ENCODE data around the gene EPHB1.

The EPHB1 gene

GRCh38 chr3:135197246-135197645 is 402.2 kb downstream of the EPHB1 start:
- Histone ChIP-seq H3K4me1 (ENCODE audit: control insufficient read depth, low read depth, low read length) (no peaks in the 10 kb centered on the region), H4K5ac (ENCODE audit: low read length) (no peak overlapping the region), H3K23ac (ENCODE audit: low read length) (no peak overlapping the region), H2BK15ac (replicated peaks; ENCODE audit: low read depth) (no peak overlapping the region), H3K4me3 (ENCODE audit: low read length) (no peak overlapping the region), H3K4ac (ENCODE audit: low read depth, low read length) (no peak overlapping the region), H3K9ac (ENCODE audit: low read length) (no peak overlapping the region), H3K27me3 (ENCODE audit: insufficient read depth, low read length, poor library complexity) (no peaks in the 10 kb centered on the region), H3K4me2 (ENCODE audit: low read length) (no peak overlapping the region), H3K56ac (ENCODE audit: low read length) (no peak overlapping the region), H3K79me1 (ENCODE audit: low read length) (no peaks in the 10 kb centered on the region), H3K18ac (ENCODE audit: low read length) (no peak overlapping the region), H3K36me3 (ENCODE audit: control insufficient read depth, insufficient read depth, low read length) (no peaks in the 10 kb centered on the region), H2AK5ac (ENCODE audit: low read length) (no peak overlapping the region), H3K79me2 (ENCODE audit: control insufficient read depth, insufficient read depth, low read length) (no peaks in the 10 kb centered on the region), H2BK5ac (ENCODE audit: low read length) (no peak overlapping the region), H2BK120ac (ENCODE audit: low read depth, low read length) (no peak overlapping the region), H3K27ac (ENCODE audit: low read depth, low read length) (no peak overlapping the region), H4K8ac (ENCODE audit: low read depth, low read length) (no peak overlapping the region)
- no CpG with 5 or more reads among the region's 3 CpGs for WGBS (ENCODE audit: extremely low coverage, insufficient coverage, low lambda C conversion rate)
- no peak for DNase-seq

GRCh38 chr3:135197856-135198255 is 402.8 kb downstream of the EPHB1 start:
- Histone ChIP-seq H3K18ac (ENCODE audit: low read length) (no peak overlapping the region), H2AK5ac (ENCODE audit: low read length) (no peak overlapping the region), H3K23ac (ENCODE audit: low read length) (no peak overlapping the region), H2BK120ac (ENCODE audit: low read depth, low read length) (no peak overlapping the region), H3K4me3 (ENCODE audit: low read length) (no peak overlapping the region), H4K8ac (ENCODE audit: low read depth, low read length) (no peak overlapping the region), H3K79me2 (ENCODE audit: control insufficient read depth, insufficient read depth, low read length) (no peaks in the 10 kb centered on the region), H3K4me1 (ENCODE audit: control insufficient read depth, low read depth, low read length) (no peaks in the 10 kb centered on the region), H3K36me3 (ENCODE audit: control insufficient read depth, insufficient read depth, low read length) (no peaks in the 10 kb centered on the region), H3K27ac (ENCODE audit: low read depth, low read length) (no peak overlapping the region), H3K27me3 (ENCODE audit: insufficient read depth, low read length, poor library complexity) (no peaks in the 10 kb centered on the region), H3K4ac (ENCODE audit: low read depth, low read length) (no peak overlapping the region), H3K4me2 (ENCODE audit: low read length) (no peak overlapping the region), H3K9ac (ENCODE audit: low read length) (no peak overlapping the region), H3K79me1 (ENCODE audit: low read length) (no peaks in the 10 kb centered on the region), H2BK15ac (replicated peaks; ENCODE audit: low read depth) (no peak overlapping the region), H4K5ac (ENCODE audit: low read length) (no peak overlapping the region), H2BK5ac (ENCODE audit: low read length) (no peak overlapping the region), H3K56ac (ENCODE audit: low read length) (no peak overlapping the region)
- no CpG with 5 or more reads among the region's 3 CpGs for WGBS (ENCODE audit: extremely low coverage, insufficient coverage, low lambda C conversion rate)
- no peak for DNase-seq

GRCh38 chr3:135199137-135199536 is 404.1 kb downstream of the EPHB1 start:
- Histone ChIP-seq H2BK15ac (replicated peaks; ENCODE audit: low read depth) (no peak overlapping the region), H3K23ac (ENCODE audit: low read length) (no peak overlapping the region)
- no CpG with 5 or more reads among the region's 2 CpGs for WGBS (ENCODE audit: extremely low coverage, insufficient coverage, low lambda C conversion rate)

GRCh38 chr3:135203026-135203425 is 408.0 kb downstream of the EPHB1 start:
- H3K27me3 ChIP-seq (ENCODE audit: insufficient read depth, low read length, poor library complexity) = no peaks in the 10 kb centered on the region
- H3K23ac ChIP-seq (ENCODE audit: low read length) = no peak overlapping the region
- no peak overlapping the region for H3K4ac ChIP-seq (ENCODE audit: low read depth, low read length)
- H3K18ac ChIP-seq (ENCODE audit: low read length) = no peak overlapping the region
- no peaks in the 10 kb centered on the region for H3K36me3 ChIP-seq (ENCODE audit: control insufficient read depth, insufficient read depth, low read length)
- H2BK5ac ChIP-seq (ENCODE audit: low read length) = no peak overlapping the region
- no peaks in the 10 kb centered on the region for H3K79me2 ChIP-seq (ENCODE audit: control insufficient read depth, insufficient read depth, low read length)
- no peak overlapping the region for H4K8ac ChIP-seq (ENCODE audit: low read depth, low read length)
- no peak overlapping the region for H3K4me2 ChIP-seq (ENCODE audit: low read length)
- no peaks in the 10 kb centered on the region for H3K4me1 ChIP-seq (ENCODE audit: control insufficient read depth, low read depth, low read length)
- H2AK5ac ChIP-seq (ENCODE audit: low read length) = no peak overlapping the region
- no peak overlapping the region for H3K9ac ChIP-seq (ENCODE audit: low read length)
- no peak overlapping the region for H3K27ac ChIP-seq (ENCODE audit: low read depth, low read length)
- H2BK120ac ChIP-seq (ENCODE audit: low read depth, low read length) = no peak overlapping the region
- no peak for DNase-seq
- no CpG with 5 or more reads among the region's 3 CpGs for WGBS (ENCODE audit: extremely low coverage, insufficient coverage, low lambda C conversion rate)
- H3K79me1 ChIP-seq (ENCODE audit: low read length) = no peaks in the 10 kb centered on the region
- H3K4me3 ChIP-seq (ENCODE audit: low read length) = no peak overlapping the region
- no peak overlapping the region for H3K56ac ChIP-seq (ENCODE audit: low read length)
- no peak overlapping the region for H4K5ac ChIP-seq (ENCODE audit: low read length)
- no peak overlapping the region for H2BK15ac ChIP-seq (replicated peaks; ENCODE audit: low read depth)

More at GRCh38 chr3:135199137-135199536, 404.1 kb downstream of the EPHB1 start:
- Histone ChIP-seq H3K36me3 (ENCODE audit: control insufficient read depth, insufficient read depth, low read length) (no peaks in the 10 kb centered on the region), H3K79me2 (ENCODE audit: control insufficient read depth, insufficient read depth, low read length) (no peaks in the 10 kb centered on the region), H4K8ac (ENCODE audit: low read depth, low read length) (no peak overlapping the region), H3K18ac (ENCODE audit: low read length) (no peak overlapping the region), H3K4me2 (ENCODE audit: low read length) (no peak overlapping the region), H3K9ac (ENCODE audit: low read length) (no peak overlapping the region), H3K56ac (ENCODE audit: low read length) (no peak overlapping the region), H3K27me3 (ENCODE audit: insufficient read depth, low read length, poor library complexity) (no peaks in the 10 kb centered on the region), H3K4me1 (ENCODE audit: control insufficient read depth, low read depth, low read length) (no peaks in the 10 kb centered on the region), H2AK5ac (ENCODE audit: low read length) (no peak overlapping the region), H4K5ac (ENCODE audit: low read length) (no peak overlapping the region), H3K79me1 (ENCODE audit: low read length) (no peaks in the 10 kb centered on the region), H2BK120ac (ENCODE audit: low read depth, low read length) (no peak overlapping the region), H3K27ac (ENCODE audit: low read depth, low read length) (no peak overlapping the region), H3K4ac (ENCODE audit: low read depth, low read length) (no peak overlapping the region), H2BK5ac (ENCODE audit: low read length) (no peak overlapping the region), H3K4me3 (ENCODE audit: low read length) (no peak overlapping the region)
- no peak for DNase-seq

GRCh38 chr3:135213213-135213612 is 418.2 kb downstream of the EPHB1 start:
- no peaks in the 10 kb centered on the region for H3K79me2 ChIP-seq (ENCODE audit: control insufficient read depth, insufficient read depth, low read length)
- H4K5ac ChIP-seq (ENCODE audit: low read length) = no peak overlapping the region
- H4K8ac ChIP-seq (ENCODE audit: low read depth, low read length) = no peak overlapping the region
- H2AK5ac ChIP-seq (ENCODE audit: low read length) = no peak overlapping the region
- H3K23ac ChIP-seq (ENCODE audit: low read length) = no peak overlapping the region
- WGBS (ENCODE audit: extremely low coverage, insufficient coverage, low lambda C conversion rate) = no CpG with 5 or more reads among the region's 5 CpGs
- H3K27ac ChIP-seq (ENCODE audit: low read depth, low read length) = no peak overlapping the region
- no peaks in the 10 kb centered on the region for H3K36me3 ChIP-seq (ENCODE audit: control insufficient read depth, insufficient read depth, low read length)
- H3K4ac ChIP-seq (ENCODE audit: low read depth, low read length) = no peak overlapping the region
- peaks cover 1% of the 10 kb centered on the region for H3K4me1 ChIP-seq (ENCODE audit: control insufficient read depth, low read depth, low read length)
- no peaks in the 10 kb centered on the region for H3K27me3 ChIP-seq (ENCODE audit: insufficient read depth, low read length, poor library complexity)
- H2BK15ac ChIP-seq (replicated peaks; ENCODE audit: low read depth) = no peak overlapping the region
- no peak overlapping the region for H2BK5ac ChIP-seq (ENCODE audit: low read length)
- H3K18ac ChIP-seq (ENCODE audit: low read length) = no peak overlapping the region
- no peak overlapping the region for H3K4me2 ChIP-seq (ENCODE audit: low read length)
- H2BK120ac ChIP-seq (ENCODE audit: low read depth, low read length) = no peak overlapping the region
- H3K9ac ChIP-seq (ENCODE audit: low read length) = no peak overlapping the region
- H3K4me3 ChIP-seq (ENCODE audit: low read length) = no peak overlapping the region
- no peak for DNase-seq
- H3K79me1 ChIP-seq (ENCODE audit: low read length) = no peaks in the 10 kb centered on the region
- H3K56ac ChIP-seq (ENCODE audit: low read length) = no peak overlapping the region

GRCh38 chr3:135213822-135214221 is 418.8 kb downstream of the EPHB1 start:
- no peak overlapping the region for H2BK15ac ChIP-seq (replicated peaks; ENCODE audit: low read depth)
- no peak overlapping the region for H3K9ac ChIP-seq (ENCODE audit: low read length)
- WGBS (ENCODE audit: extremely low coverage, insufficient coverage, low lambda C conversion rate) = no CpG with 5 or more reads among the region's 5 CpGs

More at GRCh38 chr3:135213822-135214221, 418.8 kb downstream of the EPHB1 start:
- no peak overlapping the region for H2BK5ac ChIP-seq (ENCODE audit: low read length)
- no peak overlapping the region for H4K8ac ChIP-seq (ENCODE audit: low read depth, low read length)
- no peak overlapping the region for H2BK120ac ChIP-seq (ENCODE audit: low read depth, low read length)
- H3K27me3 ChIP-seq (ENCODE audit: insufficient read depth, low read length, poor library complexity) = no peaks in the 10 kb centered on the region
- H3K79me1 ChIP-seq (ENCODE audit: low read length) = no peaks in the 10 kb centered on the region
- no peak overlapping the region for H3K18ac ChIP-seq (ENCODE audit: low read length)
- no peak overlapping the region for H3K56ac ChIP-seq (ENCODE audit: low read length)
- no peaks in the 10 kb centered on the region for H3K36me3 ChIP-seq (ENCODE audit: control insufficient read depth, insufficient read depth, low read length)
- no peak overlapping the region for H2AK5ac ChIP-seq (ENCODE audit: low read length)
- H4K5ac ChIP-seq (ENCODE audit: low read length) = no peak overlapping the region
- H3K4ac ChIP-seq (ENCODE audit: low read depth, low read length) = no peak overlapping the region
- H3K23ac ChIP-seq (ENCODE audit: low read length) = no peak overlapping the region
- no peak overlapping the region for H3K4me2 ChIP-seq (ENCODE audit: low read length)
- no peak for DNase-seq
- no peaks in the 10 kb centered on the region for H3K79me2 ChIP-seq (ENCODE audit: control insufficient read depth, insufficient read depth, low read length)
- H3K4me3 ChIP-seq (ENCODE audit: low read length) = no peak overlapping the region
- no peak overlapping the region for H3K27ac ChIP-seq (ENCODE audit: low read depth, low read length)
- H3K4me1 ChIP-seq (ENCODE audit: control insufficient read depth, low read depth, low read length) = peaks cover 5% of the 10 kb centered on the region

Data from mesendoderm (in vitro differentiated cells).